Calu3 (cell line): ENCODE data around the gene CCDC187. TPM values are rescaled to one million over a fixed set of nuclear protein-coding genes. Genes with fewer than 3 reads are reported as not detected.
A peak's percentile ranks its signal among the peaks of the same experiment; 100 is the strongest.

Experiments
- BruUV-seq: library from RNA; stranded (reverse); fragments of 400-500 nt; replicated peaks from 2 replicates; lab custom pipeline; 2021; lab: Mats Ljungman, UMichigan
- CTCF ChIA-PET: fragments of 300-600 bp; sonication (Branson Sonifier 250); formaldehyde crosslinking; loops from one replicate; lab custom pipeline; 2022; ENCODE audit warnings: antibody characterized with exemption; lab: Charles Lee
- DNase-seq: peaks from one replicate; pipeline ENCODE4 v3.0.0; 2022
- H3K27ac Mint-ChIP-seq: one replicate; pipeline ENCODE4 v1.8.0; 2022; ENCODE audit warnings: mixed read lengths; ENCODE audit not compliant: unreplicated experiment
- H3K27me3 Mint-ChIP-seq: one replicate; pipeline ENCODE4 v1.8.0; 2022; ENCODE audit warnings: mixed read lengths; ENCODE audit not compliant: unreplicated experiment
- H3K36me3 Mint-ChIP-seq: one replicate; pipeline ENCODE4 v1.8.0; 2022; ENCODE audit warnings: mild to moderate bottlenecking, moderate library complexity, mixed read lengths; ENCODE audit not compliant: insufficient read depth, unreplicated experiment
- H3K4me1 Mint-ChIP-seq: one replicate; pipeline ENCODE4 v1.8.0; 2022; ENCODE audit warnings: mild to moderate bottlenecking, low read depth, mixed read lengths; ENCODE audit not compliant: unreplicated experiment
- H3K4me3 Mint-ChIP-seq: one replicate; pipeline ENCODE4 v1.8.0; 2022; ENCODE audit warnings: mild to moderate bottlenecking, low read depth, moderate library complexity, mixed read lengths; ENCODE audit not compliant: unreplicated experiment
- H3K9me3 Mint-ChIP-seq: one replicate; pipeline ENCODE4 v1.8.0; 2022; ENCODE audit warnings: low read depth, mixed read lengths; ENCODE audit not compliant: unreplicated experiment
- CTCF ChIP-seq: fragments of 200-600 bp; IDR thresholded peaks from one replicate; pipeline ENCODE4 v1.8.0; 2022; ENCODE audit warnings: antibody characterized with exemption; ENCODE audit not compliant: unreplicated experiment
- intact Hi-C: fragments of 100-400 bp; cut with micrococcal nuclease; formaldehyde crosslinking; loops from one replicate; pipeline ENCODE4 v1.10.0; 2022; ENCODE audit not compliant: unreplicated experiment
- total RNA-seq: library from RNA; stranded (reverse); gene quantifications from 2 replicates; pipeline ENCODE4 v1.2.3, GENCODE V29; 2022

The CCDC187 gene
- total RNA-seq, 1 experiment from 2014 or later = 0.73 TPM

GRCh38 chr9:136327304-136327974 lies 23.5 kb upstream of the CCDC187 start, which contains the start of gene GPSM1:
GPSM1 (plus strand) TSS chr9:136327539; CDS start chr9:136327696, 157 bp downstream.
- Mint-ChIP-seq H3K9me3 (no peaks in the 10 kb centered on the region), H3K4me3 (peak within 1 kb of the TSS; percentile 24), H3K27ac (no peak within 1 kb of the TSS), H3K36me3 (no peaks in the 10 kb centered on the region), H3K27me3 (no peaks in the 10 kb centered on the region), H3K4me1 (no peaks in the 10 kb centered on the region)
- no peak for DNase-seq
- intact Hi-C loops = no loop called here
- TF ChIP-seq CTCF = no peak
- BruUV-seq = no TSS peak
- CTCF ChIA-PET = no interaction called here

GRCh38 chr9:136326761-136327303 lies 22.9 kb upstream of the CCDC187 start:
- TF ChIP-seq CTCF = no peak
- Mint-ChIP-seq H3K27ac (no peak overlapping the region), H3K9me3 (no peaks in the 10 kb centered on the region), H3K36me3 (no peaks in the 10 kb centered on the region), H3K27me3 (no peaks in the 10 kb centered on the region), H3K4me1 (no peaks in the 10 kb centered on the region), H3K4me3 (peak overlapping the region; percentile 24)
- no peak for DNase-seq
- CTCF ChIA-PET = no interaction called here
- BruUV-seq = no TSS peak
- intact Hi-C loops = no loop called here

GRCh38 chr9:136326061-136326760 lies 22.3 kb upstream of the CCDC187 start:
- no peak for TF ChIP-seq CTCF
- Mint-ChIP-seq H3K27ac (no peak overlapping the region), H3K4me3 (no peak overlapping the region), H3K9me3 (no peaks in the 10 kb centered on the region), H3K36me3 (no peaks in the 10 kb centered on the region), H3K4me1 (no peaks in the 10 kb centered on the region), H3K27me3 (no peaks in the 10 kb centered on the region)
- intact Hi-C loops = no loop called here
- CTCF ChIA-PET = interaction anchor here (0.6 kb wide), 1 partner anchor 401 kb away, joined by 4 read pairs; no protein-coding TSS in a partner anchor
- no peak for DNase-seq
- no TSS peak for BruUV-seq

GRCh38 chr9:136325358-136325757 lies 21.5 kb upstream of the CCDC187 start:
- no peaks in the 10 kb centered on the region for H3K27me3 Mint-ChIP-seq
- no peak overlapping the region for H3K27ac Mint-ChIP-seq
- H3K4me3 Mint-ChIP-seq = no peak overlapping the region
- no peaks in the 10 kb centered on the region for H3K9me3 Mint-ChIP-seq
- TF ChIP-seq CTCF = no peak
- no peaks in the 10 kb centered on the region for H3K36me3 Mint-ChIP-seq
- BruUV-seq = no TSS peak
- no peaks in the 10 kb centered on the region for H3K4me1 Mint-ChIP-seq
- no peak for DNase-seq
- intact Hi-C loops = no loop called here
- CTCF ChIA-PET = no interaction called here
